ENCODE results near the gene TPT1.
"Not testable (repeated sequence)": the region's sequence is repeated elsewhere in the genome, so short reads cannot be mapped to it uniquely, and the experiment has no call there.

Gene TPT1

DNA sequence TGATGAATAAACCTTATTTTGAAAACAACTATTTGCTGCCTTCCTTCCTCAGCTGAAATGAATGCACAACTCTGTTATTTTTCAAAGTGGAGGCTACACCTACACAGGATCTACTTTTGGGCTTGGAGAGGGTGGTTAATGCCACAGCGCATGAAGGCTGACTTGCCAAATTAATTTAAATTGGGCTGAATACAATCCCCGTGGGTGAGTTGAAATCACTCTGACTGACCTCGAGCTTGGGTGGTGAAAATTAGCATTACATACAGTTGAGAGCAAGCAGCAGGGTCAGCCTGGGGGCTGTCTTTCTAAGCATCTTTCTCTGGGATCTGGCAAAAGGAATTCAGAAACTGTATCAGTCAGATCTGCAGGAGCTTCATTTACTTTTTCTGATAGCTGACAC is 38.5 kb downstream of the TPT1 start:
- TF ChIP-seq, protein P1, sequence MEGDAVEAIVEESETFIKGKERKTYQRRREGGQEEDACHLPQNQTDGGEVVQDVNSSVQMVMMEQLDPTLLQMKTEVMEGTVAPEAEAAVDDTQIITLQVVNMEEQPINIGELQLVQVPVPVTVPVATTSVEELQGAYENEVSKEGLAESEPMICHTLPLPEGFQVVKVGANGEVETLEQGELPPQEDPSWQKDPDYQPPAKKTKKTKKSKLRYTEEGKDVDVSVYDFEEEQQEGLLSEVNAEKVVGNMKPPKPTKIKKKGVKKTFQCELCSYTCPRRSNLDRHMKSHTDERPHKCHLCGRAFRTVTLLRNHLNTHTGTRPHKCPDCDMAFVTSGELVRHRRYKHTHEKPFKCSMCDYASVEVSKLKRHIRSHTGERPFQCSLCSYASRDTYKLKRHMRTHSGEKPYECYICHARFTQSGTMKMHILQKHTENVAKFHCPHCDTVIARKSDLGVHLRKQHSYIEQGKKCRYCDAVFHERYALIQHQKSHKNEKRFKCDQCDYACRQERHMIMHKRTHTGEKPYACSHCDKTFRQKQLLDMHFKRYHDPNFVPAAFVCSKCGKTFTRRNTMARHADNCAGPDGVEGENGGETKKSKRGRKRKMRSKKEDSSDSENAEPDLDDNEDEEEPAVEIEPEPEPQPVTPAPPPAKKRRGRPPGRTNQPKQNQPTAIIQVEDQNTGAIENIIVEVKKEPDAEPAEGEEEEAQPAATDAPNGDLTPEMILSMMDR (IDR thresholded peaks at IDR 0.05; ENCODE audit: low read depth, low read length): no peak
- no peak for DNase-seq (ENCODE audit: extremely low read depth, low read depth)

GRCh38 chr13:45301263-45301662 is 39.7 kb downstream of the TPT1 start:
- TF ChIP-seq, protein P1 (IDR thresholded peaks at IDR 0.05; ENCODE audit: low read depth, low read length): no peak
- DNase-seq (ENCODE audit: extremely low read depth, low read depth): no peak

GRCh38 chr13:45300190-45300985 is 40.6 kb downstream of the TPT1 start:
- TF ChIP-seq, protein P1 (IDR thresholded peaks at IDR 0.05; ENCODE audit: low read depth, low read length): no peak
- no peak for DNase-seq (ENCODE audit: extremely low read depth, low read depth)

GRCh38 chr13:45299194-45299593 is 41.8 kb downstream of the TPT1 start:
- TF ChIP-seq, protein P1 (IDR thresholded peaks at IDR 0.05; ENCODE audit: low read depth, low read length): no peak
- no peak for DNase-seq (ENCODE audit: extremely low read depth, low read depth)

DNA sequence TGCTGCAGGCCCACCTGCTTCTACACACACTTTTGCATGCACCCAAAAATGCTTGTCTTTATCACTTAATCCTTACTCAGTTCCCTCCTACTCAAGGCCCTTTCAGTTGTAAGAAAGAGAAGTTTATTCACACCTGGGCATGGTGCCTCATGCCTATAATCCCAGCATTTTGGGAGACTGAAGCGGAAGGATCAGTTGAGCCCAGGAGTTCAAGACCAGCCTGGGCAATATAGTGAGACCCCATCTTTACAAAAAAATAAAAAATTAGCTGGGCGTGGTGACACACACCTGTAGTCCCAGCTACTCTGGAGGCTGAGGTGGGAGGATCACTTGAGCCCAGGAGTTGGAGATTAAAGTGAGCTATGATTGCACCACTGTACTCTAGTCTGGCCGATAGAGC is 42.4 kb downstream of the TPT1 start:
- not testable (repeated sequence) for DNase-seq (ENCODE audit: extremely low read depth, low read depth)

DNA sequence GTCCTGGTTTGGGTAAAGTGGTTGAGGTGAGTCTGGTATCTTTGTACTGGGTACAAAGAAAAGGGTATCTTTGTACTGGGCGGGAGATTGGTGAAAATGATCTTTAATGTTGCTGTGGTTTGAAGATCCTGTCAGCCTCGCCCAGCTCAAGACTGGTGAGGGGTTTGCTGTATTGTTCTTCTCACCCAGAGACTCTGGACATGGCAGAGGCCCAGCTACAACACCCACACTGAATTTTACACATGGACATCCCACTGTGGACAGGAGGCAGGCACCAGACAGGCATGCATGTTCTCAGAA is 42.8 kb downstream of the TPT1 start:
- no peak for DNase-seq (ENCODE audit: extremely low read depth, low read depth)
- TF ChIP-seq, protein P1 (IDR thresholded peaks at IDR 0.05; ENCODE audit: low read depth, low read length): no peak

- TF ChIP-seq, protein P1 (IDR thresholded peaks at IDR 0.05; ENCODE audit: low read depth, low read length): no peak
- no peak for DNase-seq (ENCODE audit: extremely low read depth, low read depth)
These were observed 43.4 kb downstream of the TPT1 start for GRCh38 chr13:45297456-45298205.

All from AG09319 (cell line).